Fibroblast of pulmonary artery (primary cell): ENCODE data around the gene PRKCE.
"Not testable (repeated sequence)": the region's sequence is repeated elsewhere in the genome, so short reads cannot be mapped to it uniquely, and the experiment has no call there.

Experiments used
- DNase-seq: peaks from one replicate; pipeline ENCODE4 v3.0.0-alpha.2; 2010; ENCODE audit warnings: low read depth
- H3K4me3 ChIP-seq: replicated peaks from 2 replicates; pipeline ENCODE4 v1.5.1; 2011; ENCODE audit warnings: low read depth, mild to moderate bottlenecking, control low read depth, low read length, moderate library complexity
- TF ChIP-seq, protein P1 (sequence below): IDR thresholded peaks from 2 replicates; pipeline ENCODE4 v1.5.1; 2011; ENCODE audit warnings: mild to moderate bottlenecking, control low read depth, low read length, inconsistent platforms; ENCODE audit errors: missing control alignments

PRKCE gene

GRCh38 chr2:45685260-45685659 lies 33.8 kb downstream of the PRKCE start:
- H3K4me3 ChIP-seq, result no peak overlapping the region
- TF ChIP-seq, protein P1, sequence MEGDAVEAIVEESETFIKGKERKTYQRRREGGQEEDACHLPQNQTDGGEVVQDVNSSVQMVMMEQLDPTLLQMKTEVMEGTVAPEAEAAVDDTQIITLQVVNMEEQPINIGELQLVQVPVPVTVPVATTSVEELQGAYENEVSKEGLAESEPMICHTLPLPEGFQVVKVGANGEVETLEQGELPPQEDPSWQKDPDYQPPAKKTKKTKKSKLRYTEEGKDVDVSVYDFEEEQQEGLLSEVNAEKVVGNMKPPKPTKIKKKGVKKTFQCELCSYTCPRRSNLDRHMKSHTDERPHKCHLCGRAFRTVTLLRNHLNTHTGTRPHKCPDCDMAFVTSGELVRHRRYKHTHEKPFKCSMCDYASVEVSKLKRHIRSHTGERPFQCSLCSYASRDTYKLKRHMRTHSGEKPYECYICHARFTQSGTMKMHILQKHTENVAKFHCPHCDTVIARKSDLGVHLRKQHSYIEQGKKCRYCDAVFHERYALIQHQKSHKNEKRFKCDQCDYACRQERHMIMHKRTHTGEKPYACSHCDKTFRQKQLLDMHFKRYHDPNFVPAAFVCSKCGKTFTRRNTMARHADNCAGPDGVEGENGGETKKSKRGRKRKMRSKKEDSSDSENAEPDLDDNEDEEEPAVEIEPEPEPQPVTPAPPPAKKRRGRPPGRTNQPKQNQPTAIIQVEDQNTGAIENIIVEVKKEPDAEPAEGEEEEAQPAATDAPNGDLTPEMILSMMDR, result no peak
- no peak for DNase-seq

GRCh38 chr2:45687964-45688363 lies 36.5 kb downstream of the PRKCE start:
- DNase-seq, result no peak
- no peak overlapping the region for H3K4me3 ChIP-seq
- TF ChIP-seq, protein P1, result no peak

GRCh38 chr2:45688479-45689298 lies 37.2 kb downstream of the PRKCE start:
- TF ChIP-seq, protein P1, result no peak
- H3K4me3 ChIP-seq, result no peak overlapping the region
- no peak for DNase-seq

DNA sequence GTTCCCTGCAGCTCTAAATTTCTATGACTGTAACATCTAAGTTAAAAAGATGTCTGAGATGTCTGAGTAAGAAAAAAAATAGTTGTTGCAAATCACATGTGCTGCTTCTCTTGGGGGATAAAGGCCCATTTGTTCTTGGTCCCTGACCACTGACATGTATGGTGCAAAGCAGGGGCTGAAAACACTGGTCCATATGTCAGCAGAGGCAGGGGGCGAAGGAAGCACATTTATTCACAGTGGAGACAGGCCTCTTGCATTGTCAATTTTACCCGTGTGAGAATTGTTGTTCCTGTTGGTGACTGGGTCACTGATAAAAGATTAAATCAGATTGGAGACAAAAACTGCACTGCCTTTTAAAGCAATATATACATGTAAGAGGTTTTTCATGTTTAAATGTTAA lies 38.8 kb downstream of the PRKCE start:
- TF ChIP-seq, protein P1, result no peak
- no peak for DNase-seq
- H3K4me3 ChIP-seq, result no peak overlapping the region

GRCh38 chr2:45691171-45691999 lies 39.9 kb downstream of the PRKCE start:
- H3K4me3 ChIP-seq, result no peak overlapping the region
- DNase-seq, result no peak
- TF ChIP-seq, protein P1, result no peak

- H3K4me3 ChIP-seq, result no peak overlapping the region
- DNase-seq, result no peak
- TF ChIP-seq, protein P1, result no peak
Observed at GRCh38 chr2:45692566-45692965, 41.1 kb downstream of the PRKCE start.

GRCh38 chr2:45695480-45696007 lies 44.1 kb downstream of the PRKCE start:
- not testable (repeated sequence) for DNase-seq

More at GRCh38 chr2:45695480-45696007, 44.1 kb downstream of the PRKCE start:
- H3K4me3 ChIP-seq, result not testable (repeated sequence)
